Dendritic cell treated with granulocyte-macrophage colony-stimulating factor and Interleukin-4, amounts not matched to agents 40 ng/mL and 50 ng/mL, for 4 days (primary cell): ENCODE data around the gene NPTXR.

Source experiments
- H3K27ac Mint-ChIP-seq: one replicate; pipeline ENCODE4 v1.8.0; 2022; ENCODE audit warnings: mild to moderate bottlenecking, mixed read lengths
- H3K27me3 Mint-ChIP-seq: one replicate; pipeline ENCODE4 v1.8.0; 2022; ENCODE audit warnings: mild to moderate bottlenecking, mixed read lengths
- H3K36me3 Mint-ChIP-seq: one replicate; pipeline ENCODE4 v1.8.0; 2022; ENCODE audit warnings: low read depth, mixed read lengths
- H3K4me1 Mint-ChIP-seq: one replicate; pipeline ENCODE4 v1.8.0; 2022; ENCODE audit warnings: low read depth, mixed read lengths
- H3K4me3 Mint-ChIP-seq: one replicate; pipeline ENCODE4 v1.8.0; 2022; ENCODE audit warnings: mild to moderate bottlenecking, moderate library complexity, mixed read lengths
- H3K9me3 Mint-ChIP-seq: one replicate; pipeline ENCODE4 v1.8.0; 2022; ENCODE audit warnings: mixed read lengths
- intact Hi-C: fragments of 100-400 bp; cut with micrococcal nuclease; formaldehyde crosslinking; loops from one replicate; pipeline ENCODE4 v1.15.0; 2022

Gene NPTXR

DNA sequence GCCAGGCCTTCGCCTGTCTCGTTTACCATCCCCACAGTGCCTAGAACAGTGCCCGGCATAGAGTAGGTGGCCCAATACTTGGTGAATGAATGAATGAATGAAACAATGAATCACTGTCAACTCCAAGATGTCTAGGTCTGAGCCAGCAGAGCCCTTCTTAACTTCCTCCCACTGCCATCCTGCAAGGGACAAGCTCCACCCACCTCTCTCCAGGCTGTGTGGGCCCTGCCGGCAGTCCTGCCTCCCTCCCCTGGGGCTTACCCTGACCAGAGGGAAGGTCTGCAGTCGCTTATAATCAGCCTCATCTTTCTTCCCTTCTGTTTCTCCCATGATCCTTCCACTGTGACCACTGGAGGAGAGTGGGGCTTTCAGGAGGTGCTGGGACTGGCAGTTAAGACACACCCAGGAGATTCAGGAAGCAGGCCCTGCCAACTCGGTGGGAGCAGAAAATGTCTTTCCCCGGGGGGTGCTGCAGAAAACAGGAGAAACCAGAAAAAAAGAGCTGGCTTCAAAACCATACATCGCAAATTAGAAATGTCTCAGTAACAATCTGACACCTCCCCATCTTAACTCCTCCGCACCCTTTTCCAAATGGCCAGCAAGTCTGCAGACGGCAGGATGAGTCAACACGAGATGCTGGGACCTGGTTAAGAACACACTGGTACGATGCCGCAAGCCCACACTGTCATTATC, 61.3 kb downstream of the NPTXR start:
- Mint-ChIP-seq H3K4me3 (peak overlapping the region; percentile 18), H3K36me3 (peaks cover 44% of the 10 kb centered on the region), H3K27ac (peak overlapping the region; percentile 53), H3K9me3 (no peaks in the 10 kb centered on the region), H3K27me3 (no peaks in the 10 kb centered on the region), H3K4me1 (peaks cover 23% of the 10 kb centered on the region)
- intact Hi-C loops, result loop anchor here (1.0 kb wide), 1 partner anchor 27 kb away; no protein-coding TSS in a partner anchor

DNA sequence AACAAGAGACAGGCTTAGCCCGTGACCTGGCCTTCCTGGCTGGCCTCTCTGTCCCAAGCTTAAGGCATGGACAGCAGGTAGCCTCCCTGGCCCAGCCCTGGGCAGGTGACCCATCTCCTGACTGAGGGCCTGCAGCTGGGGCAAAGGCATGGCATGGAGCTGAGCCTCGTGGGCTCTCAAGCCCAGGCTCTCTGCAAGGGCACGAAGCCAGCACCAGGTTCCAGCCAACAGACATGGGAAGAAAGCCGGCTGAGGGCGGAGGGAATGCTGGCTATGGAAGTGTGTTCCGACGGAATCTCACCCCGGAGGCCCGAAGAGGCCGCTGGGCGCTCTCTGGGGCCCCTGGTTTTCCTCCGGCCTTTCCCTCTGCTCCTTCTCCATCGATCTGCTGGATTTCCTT, 62.8 kb downstream of the NPTXR start:
- intact Hi-C loops, result no loop called here
- H3K4me3 Mint-ChIP-seq, result no peak overlapping the region
- H3K36me3 Mint-ChIP-seq, result peaks cover 44% of the 10 kb centered on the region
- no peak overlapping the region for H3K27ac Mint-ChIP-seq
- no peaks in the 10 kb centered on the region for H3K27me3 Mint-ChIP-seq
- no peaks in the 10 kb centered on the region for H3K9me3 Mint-ChIP-seq
- H3K4me1 Mint-ChIP-seq, result peaks cover 27% of the 10 kb centered on the region

GRCh38 chr22:38777087-38777671, 66.6 kb downstream of the NPTXR start:
- intact Hi-C loops, result loop anchor here (10.0 kb wide), 1 partner anchor 78 kb away; no protein-coding TSS in a partner anchor
- no peaks in the 10 kb centered on the region for H3K27me3 Mint-ChIP-seq
- no peaks in the 10 kb centered on the region for H3K9me3 Mint-ChIP-seq

DNA sequence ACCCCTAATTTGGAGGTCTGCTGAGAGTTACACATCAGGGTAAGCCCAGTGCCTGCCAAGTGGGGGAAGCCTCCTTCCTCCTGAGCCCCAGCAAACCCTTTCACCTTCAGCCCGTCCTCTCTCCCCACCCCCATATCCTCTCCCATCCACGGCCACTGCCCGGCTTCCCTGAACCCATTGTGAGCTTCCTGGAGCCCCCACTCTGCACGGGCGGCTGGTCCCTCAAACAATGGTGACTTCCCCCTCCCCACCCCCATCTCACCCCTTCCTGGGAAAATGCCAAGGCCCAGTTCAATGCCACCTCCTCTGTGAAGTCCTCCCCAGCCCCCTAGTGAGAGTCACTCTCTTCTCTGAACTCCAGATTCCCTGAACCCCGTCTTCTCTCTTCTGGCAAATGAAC, 67.7 kb downstream of the NPTXR start:
- Mint-ChIP-seq H3K36me3 (peaks cover 30% of the 10 kb centered on the region), H3K4me1 (peaks cover 4% of the 10 kb centered on the region), H3K9me3 (no peaks in the 10 kb centered on the region), H3K4me3 (no peak overlapping the region), H3K27ac (no peak overlapping the region), H3K27me3 (peaks cover 1% of the 10 kb centered on the region)
- intact Hi-C loops, result loop anchor here (10.0 kb wide), 1 partner anchor 79 kb away; no protein-coding TSS in a partner anchor

More at GRCh38 chr22:38777087-38777671, 66.6 kb downstream of the NPTXR start:
- no peak overlapping the region for H3K27ac Mint-ChIP-seq
- peaks cover 41% of the 10 kb centered on the region for H3K36me3 Mint-ChIP-seq
- peaks cover 12% of the 10 kb centered on the region for H3K4me1 Mint-ChIP-seq
- H3K4me3 Mint-ChIP-seq, result no peak overlapping the region

DNA sequence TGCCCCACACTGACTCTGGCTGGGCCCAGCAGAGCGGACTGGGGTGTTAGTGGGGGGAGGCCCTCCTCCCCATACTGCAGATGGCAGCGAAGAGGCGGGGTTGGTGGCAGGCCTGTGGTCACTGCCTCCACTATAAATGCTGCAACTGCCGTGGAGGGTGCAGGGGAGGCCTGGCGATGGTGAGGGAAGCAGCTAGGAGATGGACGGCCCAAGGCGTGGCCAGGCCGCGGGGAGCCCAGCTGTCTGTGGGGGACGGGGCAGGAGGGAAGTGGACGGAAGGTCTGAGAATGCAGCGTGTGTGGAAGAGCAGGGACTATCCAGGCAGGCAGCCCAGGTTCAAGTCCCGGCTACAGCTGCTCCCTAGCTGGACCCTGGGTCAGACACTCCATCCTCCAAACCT, 68.2 kb downstream of the NPTXR start:
- H3K27ac Mint-ChIP-seq, result no peak overlapping the region
- peaks cover 2% of the 10 kb centered on the region for H3K27me3 Mint-ChIP-seq
- no peak overlapping the region for H3K4me3 Mint-ChIP-seq
- intact Hi-C loops, result loop anchor here (10.0 kb wide), 1 partner anchor 79 kb away; no protein-coding TSS in a partner anchor
- no peaks in the 10 kb centered on the region for H3K9me3 Mint-ChIP-seq
- H3K36me3 Mint-ChIP-seq, result peaks cover 26% of the 10 kb centered on the region
- peaks cover 4% of the 10 kb centered on the region for H3K4me1 Mint-ChIP-seq

GRCh38 chr22:38774496-38775166, 69.2 kb downstream of the NPTXR start:
- peaks cover 4% of the 10 kb centered on the region for H3K4me1 Mint-ChIP-seq
- H3K4me3 Mint-ChIP-seq, result no peak overlapping the region
- intact Hi-C loops, result loop anchor here (10.0 kb wide), 1 partner anchor 80 kb away; no protein-coding TSS in a partner anchor
- no peaks in the 10 kb centered on the region for H3K9me3 Mint-ChIP-seq
- peaks cover 16% of the 10 kb centered on the region for H3K36me3 Mint-ChIP-seq
- peaks cover 4% of the 10 kb centered on the region for H3K27me3 Mint-ChIP-seq
- H3K27ac Mint-ChIP-seq, result no peak overlapping the region

GRCh38 chr22:38773363-38773946, 70.4 kb downstream of the NPTXR start:
- peaks cover 5% of the 10 kb centered on the region for H3K27me3 Mint-ChIP-seq
- H3K27ac Mint-ChIP-seq, result no peak overlapping the region
- no peaks in the 10 kb centered on the region for H3K9me3 Mint-ChIP-seq
- intact Hi-C loops, result loop anchor here (10.0 kb wide), 1 partner anchor 81 kb away; no protein-coding TSS in a partner anchor
- no peak overlapping the region for H3K4me3 Mint-ChIP-seq
- peaks cover 10% of the 10 kb centered on the region for H3K4me1 Mint-ChIP-seq
- H3K36me3 Mint-ChIP-seq, result peaks cover 4% of the 10 kb centered on the region

DNA sequence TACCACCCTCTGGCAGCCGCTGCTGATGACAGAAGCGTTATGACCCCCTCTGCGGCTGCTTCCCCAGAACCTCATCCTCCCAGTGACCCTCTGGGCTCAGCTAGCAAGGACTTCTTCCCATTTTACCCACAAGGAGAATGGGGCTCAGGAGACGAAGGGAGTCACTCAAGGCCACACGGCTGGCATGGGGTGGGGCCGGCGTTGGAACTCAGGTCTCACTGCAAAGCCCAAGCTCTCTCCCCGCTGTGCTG, 71.3 kb downstream of the NPTXR start:
- Mint-ChIP-seq H3K27ac (no peak overlapping the region), H3K4me3 (no peak overlapping the region), H3K36me3 (no peaks in the 10 kb centered on the region), H3K9me3 (no peaks in the 10 kb centered on the region), H3K27me3 (peaks cover 8% of the 10 kb centered on the region), H3K4me1 (peaks cover 10% of the 10 kb centered on the region)
- intact Hi-C loops, result loop anchor here (10.0 kb wide), 1 partner anchor 82 kb away; no protein-coding TSS in a partner anchor

- H3K4me1 Mint-ChIP-seq, result peaks cover 6% of the 10 kb centered on the region
- intact Hi-C loops, result loop anchor here (10.0 kb wide), 1 partner anchor 84 kb away; no protein-coding TSS in a partner anchor
- no peaks in the 10 kb centered on the region for H3K9me3 Mint-ChIP-seq
- no peak overlapping the region for H3K4me3 Mint-ChIP-seq
- H3K27me3 Mint-ChIP-seq, result peaks cover 8% of the 10 kb centered on the region
- H3K27ac Mint-ChIP-seq, result no peak overlapping the region
- H3K36me3 Mint-ChIP-seq, result no peaks in the 10 kb centered on the region
Observed at GRCh38 chr22:38770257-38770949, 73.4 kb downstream of the NPTXR start.
